SJCRH30 (cell line): Measurements from ENCODE around the gene TSPAN32. TPM values are rescaled to one million over a fixed set of nuclear protein-coding genes. Genes with fewer than 3 reads are reported as not detected.
A peak's percentile ranks its signal among the peaks of the same experiment; 100 is the strongest.

ENCODE experiments used
- DNase-seq, 2 experiments: peaks; one replicate each; pipeline ENCODE4 v3.0.0-alpha.2; 2015 to 2020
- H3K27ac ChIP-seq: fragments of 250-450 bp; sonication (Bioruptor Pico); 2 replicates; pipeline ENCODE4 v1.5.1; 2020; ENCODE audit warnings: mild to moderate bottlenecking, moderate library complexity
- H3K27me3 ChIP-seq: fragments of 250-450 bp; sonication (Bioruptor Pico); 2 replicates; pipeline ENCODE4 v1.5.1; 2020; ENCODE audit warnings: mild to moderate bottlenecking, moderate library complexity
- H3K36me3 ChIP-seq: fragments of 250-450 bp; sonication (Bioruptor Pico); 2 replicates; pipeline ENCODE4 v1.5.1; 2020; ENCODE audit warnings: mild to moderate bottlenecking, moderate library complexity
- H3K4me1 ChIP-seq: fragments of 250-450 bp; sonication (Bioruptor Pico); 2 replicates; pipeline ENCODE4 v1.5.1; 2020; ENCODE audit warnings: mild to moderate bottlenecking, moderate library complexity
- H3K4me3 ChIP-seq: fragments of 250-450 bp; sonication (Bioruptor Pico); 2 replicates; pipeline ENCODE4 v1.5.1; 2020; ENCODE audit warnings: mild to moderate bottlenecking, moderate library complexity
- H3K9me3 ChIP-seq: fragments of 250-450 bp; sonication (Bioruptor Pico); replicated peaks from 2 replicates; pipeline ENCODE4 v1.5.1; 2020; ENCODE audit warnings: mild to moderate bottlenecking, moderate library complexity
- total RNA-seq: library from RNA; depleted of rRNA; stranded (reverse); fragments of >200 nt; shearing (Covaris generic); gene quantifications from 2 replicates; pipeline ENCODE4 v1.2.3, GENCODE V29; 2014; rRNA removed

TSPAN32 gene, protein sequence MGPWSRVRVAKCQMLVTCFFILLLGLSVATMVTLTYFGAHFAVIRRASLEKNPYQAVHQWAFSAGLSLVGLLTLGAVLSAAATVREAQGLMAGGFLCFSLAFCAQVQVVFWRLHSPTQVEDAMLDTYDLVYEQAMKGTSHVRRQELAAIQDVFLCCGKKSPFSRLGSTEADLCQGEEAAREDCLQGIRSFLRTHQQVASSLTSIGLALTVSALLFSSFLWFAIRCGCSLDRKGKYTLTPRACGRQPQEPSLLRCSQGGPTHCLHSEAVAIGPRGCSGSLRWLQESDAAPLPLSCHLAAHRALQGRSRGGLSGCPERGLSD
- total RNA-seq, result 0.57 TPM in 1 of 2 replicates, not detected in the other

DNA sequence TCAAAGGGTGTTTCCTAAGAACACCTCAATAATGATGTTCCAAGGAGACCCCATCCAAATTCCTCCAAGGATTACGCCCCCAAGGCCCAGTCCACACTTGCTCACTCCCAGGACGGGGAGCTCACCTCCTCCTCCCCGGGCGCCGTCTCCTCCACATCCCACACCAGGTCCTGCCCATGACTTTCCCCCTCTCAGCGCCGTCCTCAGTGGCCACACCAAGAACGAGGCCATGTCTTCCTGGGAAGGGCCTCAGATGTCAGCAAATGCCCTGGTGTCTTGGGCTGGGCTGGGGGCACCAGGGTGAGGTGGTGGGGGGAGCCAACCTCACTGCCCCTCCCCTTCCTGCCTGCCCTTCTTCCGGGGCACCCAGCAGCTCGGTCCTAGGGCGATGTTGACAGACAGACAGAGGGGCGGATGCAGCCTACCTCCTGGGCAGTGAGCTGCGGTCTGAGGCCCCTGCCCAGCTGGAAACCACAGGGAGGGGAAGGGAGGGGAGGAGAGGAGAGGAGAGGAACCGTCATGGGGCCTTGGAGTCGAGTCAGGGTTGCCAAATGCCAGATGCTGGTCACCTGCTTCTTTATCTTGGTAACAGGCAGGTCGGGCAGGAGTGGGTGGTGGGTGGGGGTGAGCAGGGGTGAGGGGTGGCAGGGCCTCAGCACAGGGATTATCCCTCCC is at the start of gene TSPAN32, which contains the start of gene C11orf21:
Gene TSPAN32 (plus strand): TSS at position 383 of the 675 bp plus-strand sequence. CDS start 137 bp downstream, at position 520.
Gene C11orf21 (minus strand): TSS at position 288 of the 675 bp plus-strand sequence. CDS start 110 bp downstream, at position 178.
- DNase-seq, result peak; percentile 65 to 73
- Histone ChIP-seq H3K4me1 (peaks cover 18% of the 10 kb centered on the region), H3K36me3 (no peaks in the 10 kb centered on the region), H3K4me3 (peak within 1 kb of the TSS; percentile 5; the same call in 1 of the 2 replicates), H3K27me3 (peaks cover 8% of the 10 kb centered on the region; the same call in 1 of the 2 replicates), H3K9me3 (no peaks in the 10 kb centered on the region), H3K27ac (no peak within 1 kb of the TSS)

DNA sequence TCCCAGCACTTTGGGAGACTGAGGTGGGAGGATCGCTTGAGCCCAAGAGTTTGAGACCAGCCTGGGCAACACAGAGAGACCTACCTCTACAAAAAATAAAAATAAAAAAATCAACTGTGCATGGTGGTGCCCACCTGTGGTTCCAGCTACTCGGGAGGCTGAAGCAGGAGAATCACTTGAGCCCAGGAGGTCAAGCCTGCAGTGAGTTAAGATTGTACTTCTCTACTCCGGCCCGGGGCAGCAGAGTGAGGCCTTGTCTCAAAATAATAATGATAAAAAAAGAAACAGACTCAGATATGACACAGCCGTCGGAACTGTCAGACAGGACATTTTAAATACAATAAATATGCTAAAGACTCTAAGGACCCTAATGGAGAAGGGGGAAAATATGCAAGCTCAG is 49.8 kb upstream of the TSPAN32 start:
- Histone ChIP-seq H3K9me3 (no peaks in the 10 kb centered on the region), H3K4me3 (no peak overlapping the region), H3K4me1 (no peaks in the 10 kb centered on the region), H3K27ac (no peak overlapping the region), H3K36me3 (no peaks in the 10 kb centered on the region), H3K27me3 (no peaks in the 10 kb centered on the region)
- DNase-seq, result no peak

DNA sequence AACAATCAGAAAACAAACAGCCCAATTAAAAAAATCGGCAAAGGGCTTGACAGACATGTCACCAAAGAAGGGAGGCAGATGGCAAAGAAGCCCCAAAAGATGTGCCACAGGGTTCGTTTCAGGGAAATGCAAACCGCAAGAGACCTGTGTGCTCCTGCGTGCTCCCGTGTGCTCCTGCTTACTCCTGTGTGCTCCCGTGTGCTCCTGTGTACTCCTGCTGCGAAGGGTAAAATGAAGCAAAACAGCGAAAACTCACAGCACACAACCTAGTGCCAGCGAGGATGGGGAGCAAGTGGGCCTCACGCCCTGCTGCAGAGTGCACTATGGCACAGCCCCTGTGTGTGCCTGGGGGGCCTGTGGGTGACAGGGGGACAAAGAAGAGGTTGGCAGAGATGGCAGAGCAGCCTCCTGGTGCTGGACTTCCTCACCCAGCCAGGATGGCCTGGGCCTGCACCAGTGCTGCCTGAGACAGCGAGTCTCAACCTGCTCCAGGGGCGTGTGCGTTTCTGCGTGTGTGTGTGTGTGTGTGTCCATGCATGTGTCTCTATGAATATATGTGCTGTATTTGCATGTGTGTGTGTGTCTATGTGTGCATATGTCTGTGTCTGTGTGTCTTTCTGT is 45.4 kb upstream of the TSPAN32 start:
- Histone ChIP-seq H3K9me3 (no peaks in the 10 kb centered on the region), H3K27ac (no peak overlapping the region), H3K27me3 (no peaks in the 10 kb centered on the region), H3K4me1 (no peaks in the 10 kb centered on the region), H3K36me3 (no peaks in the 10 kb centered on the region), H3K4me3 (no peak overlapping the region)
- no peak for DNase-seq

DNA sequence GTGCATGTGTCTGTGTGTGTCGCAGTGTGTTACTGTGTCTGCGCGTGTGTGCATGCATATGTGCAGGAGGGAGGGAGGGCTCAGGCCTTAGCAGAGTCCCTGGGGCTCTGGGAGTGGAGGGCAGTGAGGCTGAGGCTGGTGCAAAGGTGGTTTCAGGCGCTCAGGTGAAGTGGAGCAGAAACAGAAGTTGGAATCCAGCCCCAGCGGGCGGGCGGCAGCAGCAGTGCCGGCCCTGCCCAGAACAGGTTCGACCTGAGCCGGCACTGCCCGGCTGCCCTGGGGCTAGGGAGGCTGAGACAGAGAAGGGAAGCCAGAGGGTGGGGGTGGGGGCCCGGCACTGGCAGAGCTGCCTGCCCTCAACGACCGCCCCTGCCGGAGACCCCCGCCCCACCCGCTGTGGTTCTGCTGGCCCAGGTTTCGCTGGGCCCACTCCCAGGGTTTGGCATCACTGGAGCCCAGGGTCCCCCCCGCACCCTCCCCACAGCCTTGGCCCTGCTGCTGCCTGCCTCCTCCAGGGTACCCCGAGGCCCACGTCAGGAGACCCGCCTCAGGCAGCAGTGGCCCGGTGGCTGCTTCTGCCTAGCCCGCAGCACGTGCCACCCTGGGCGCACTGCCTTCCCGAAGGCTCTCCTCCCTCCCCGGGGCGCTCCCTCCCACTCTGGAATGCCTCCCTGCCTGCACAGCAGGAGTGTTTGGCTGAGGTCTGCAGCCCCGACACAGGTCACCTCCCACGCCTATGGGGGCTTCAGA is 44.7 kb upstream of the TSPAN32 start:
- no peak for DNase-seq

DNA sequence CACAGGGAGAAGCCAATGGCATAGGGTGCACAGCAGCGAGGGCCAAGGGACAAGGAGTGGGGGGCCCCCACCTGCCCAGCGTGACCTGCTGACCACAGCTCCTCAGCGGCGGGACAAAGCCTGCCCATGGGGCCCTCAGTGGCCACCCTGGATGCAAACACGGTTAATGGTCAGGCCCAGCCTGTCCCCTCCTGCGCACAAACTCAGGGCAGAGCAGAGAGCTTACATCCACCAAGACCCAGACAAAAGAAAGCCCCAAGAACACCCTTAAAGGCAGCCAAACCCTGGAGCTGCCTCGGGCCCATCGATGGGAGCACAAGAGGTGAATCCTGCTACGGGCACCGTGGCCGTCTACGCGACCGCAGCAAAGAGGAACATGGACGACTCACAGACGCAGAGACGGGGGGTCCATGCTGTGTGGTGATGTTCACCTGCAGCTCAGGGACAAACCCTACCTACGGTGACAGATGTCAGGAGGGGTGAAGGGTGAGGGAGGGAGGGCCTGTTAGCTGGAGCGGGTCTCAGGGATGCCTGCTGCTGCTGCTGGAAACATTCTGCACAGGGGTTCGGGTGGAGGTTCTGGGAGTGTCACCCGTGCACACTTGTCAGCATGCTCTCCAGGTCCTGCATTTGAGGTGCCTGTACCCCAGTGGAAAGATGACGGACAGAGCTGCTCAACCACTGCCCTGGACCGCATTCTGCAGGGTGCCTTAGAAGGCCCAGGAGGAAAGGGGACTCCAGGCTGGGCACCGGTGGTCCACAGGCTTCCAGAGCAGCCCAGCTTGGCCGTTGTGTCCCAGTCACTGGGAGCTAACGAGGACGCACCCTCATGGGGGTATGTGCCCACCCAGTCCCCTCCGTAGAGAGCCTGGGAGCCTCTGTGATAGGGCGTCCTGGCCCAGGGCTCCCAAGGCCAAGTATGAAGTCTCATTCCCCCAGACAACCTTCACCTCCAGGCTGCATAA is 43.0 kb upstream of the TSPAN32 start:
- H3K9me3 ChIP-seq, result no peaks in the 10 kb centered on the region
- no peak overlapping the region for H3K27ac ChIP-seq
- no peaks in the 10 kb centered on the region for H3K4me1 ChIP-seq
- H3K4me3 ChIP-seq, result no peak overlapping the region
- H3K36me3 ChIP-seq, result no peaks in the 10 kb centered on the region
- H3K27me3 ChIP-seq, result 0 out of 2 replicates have a peak, but pooled peaks cover 3% of the 10 kb centered on the region
- DNase-seq, result no peak

More for the DNA sequence above, 44.7 kb upstream of the TSPAN32 start:
- Histone ChIP-seq H3K4me1 (no peaks in the 10 kb centered on the region), H3K9me3 (no peaks in the 10 kb centered on the region), H3K27ac (no peak overlapping the region), H3K4me3 (no peak overlapping the region), H3K36me3 (no peaks in the 10 kb centered on the region), H3K27me3 (0 out of 2 replicates have a peak, but pooled peaks cover 3% of the 10 kb centered on the region)

DNA sequence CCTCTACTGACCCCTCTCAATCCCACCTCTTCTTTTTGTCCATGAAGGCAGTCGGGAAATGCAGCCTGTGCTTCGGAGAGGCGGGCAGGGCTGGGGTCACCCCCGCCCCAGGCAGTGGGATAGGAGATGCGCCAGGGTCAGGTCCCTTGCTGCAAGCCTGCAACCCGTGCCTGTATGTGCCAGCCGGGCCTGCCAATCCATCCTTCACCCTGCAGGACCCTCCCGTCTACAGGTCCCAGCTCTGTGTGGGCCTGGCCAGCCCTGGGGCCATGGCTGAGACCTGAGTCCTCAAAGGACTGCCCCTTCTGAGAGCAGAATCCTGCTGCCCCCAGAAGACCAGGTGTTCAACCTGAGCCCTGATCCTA is 42.4 kb upstream of the TSPAN32 start:
- no peaks in the 10 kb centered on the region for H3K4me1 ChIP-seq
- H3K36me3 ChIP-seq, result no peaks in the 10 kb centered on the region
- 0 out of 2 replicates have a peak, but pooled peaks cover 3% of the 10 kb centered on the region for H3K27me3 ChIP-seq
- H3K9me3 ChIP-seq, result no peaks in the 10 kb centered on the region
- DNase-seq, result no peak
- no peak overlapping the region for H3K27ac ChIP-seq
- H3K4me3 ChIP-seq, result no peak overlapping the region

DNA sequence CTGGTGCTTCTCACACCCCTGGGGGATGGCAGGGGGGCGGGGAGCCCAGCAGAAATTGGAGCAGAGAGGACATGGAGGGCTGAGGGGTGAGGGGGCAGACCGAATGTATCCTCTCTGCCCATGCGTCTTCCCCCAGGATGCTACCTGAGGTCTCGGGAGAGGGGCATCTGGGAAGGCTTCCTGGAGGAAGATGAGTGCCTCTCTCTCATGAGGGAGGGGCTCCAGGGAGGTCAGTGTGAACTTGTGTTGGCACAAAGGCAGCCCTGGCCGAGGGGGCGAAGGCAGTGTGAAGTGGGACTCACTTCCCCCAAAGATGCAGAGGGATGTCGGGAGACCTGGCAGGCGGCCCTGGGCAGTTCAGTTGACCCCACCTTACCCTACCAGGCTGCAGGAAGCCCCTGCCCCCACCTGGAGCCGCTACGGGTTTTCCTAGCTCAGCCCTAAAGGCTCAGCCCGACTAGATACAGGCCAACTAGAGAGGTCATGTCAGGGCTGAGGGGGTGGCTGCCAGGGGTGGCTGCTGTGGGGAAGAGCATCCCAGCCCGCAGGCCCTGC is 41.8 kb upstream of the TSPAN32 start:
- Histone ChIP-seq H3K4me3 (no peak overlapping the region), H3K27me3 (0 out of 2 replicates have a peak, but pooled peaks cover 3% of the 10 kb centered on the region), H3K4me1 (no peaks in the 10 kb centered on the region), H3K36me3 (no peaks in the 10 kb centered on the region), H3K27ac (no peak overlapping the region), H3K9me3 (no peaks in the 10 kb centered on the region)
- no peak for DNase-seq

DNA sequence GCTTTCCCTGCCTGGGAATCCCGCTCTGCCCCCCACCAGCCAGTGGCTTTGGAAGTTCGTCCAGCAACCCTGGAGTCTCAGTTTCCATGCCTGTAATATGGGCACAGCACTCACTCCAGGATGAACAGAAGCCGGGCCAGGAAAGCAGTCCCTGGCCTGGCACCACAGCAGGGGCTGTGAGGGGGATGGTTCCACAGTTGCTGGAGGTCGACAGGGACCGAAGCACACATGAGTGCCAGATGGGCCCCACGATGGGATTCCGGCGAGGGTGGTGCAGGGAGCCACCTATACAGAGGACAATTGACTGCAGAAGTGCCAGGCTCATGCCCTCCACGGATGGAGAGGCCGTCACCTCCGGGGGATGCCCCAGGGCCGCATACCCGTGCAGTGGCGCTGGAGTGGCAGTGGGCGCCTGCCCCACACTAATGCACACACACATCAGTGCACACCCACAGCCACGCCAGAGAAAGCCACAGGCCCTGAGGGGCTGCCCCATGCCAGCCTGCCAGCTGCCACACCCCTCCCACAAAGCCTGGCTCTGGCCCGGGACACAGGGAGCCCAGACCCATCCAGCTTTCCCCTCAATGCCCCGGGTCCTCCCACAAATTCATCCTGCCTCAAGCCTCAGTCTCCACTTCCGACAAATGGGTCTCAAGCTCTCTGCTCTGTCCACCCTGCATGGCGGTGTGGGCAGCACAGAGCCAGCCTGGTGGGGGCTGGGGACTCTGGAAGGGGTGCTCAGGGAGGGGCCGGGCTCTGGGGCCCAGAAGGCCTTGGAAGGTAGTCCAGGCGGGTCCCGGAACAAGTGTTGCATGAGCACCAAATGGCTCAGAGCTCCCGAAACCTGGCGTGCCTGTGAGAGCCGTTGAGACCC is 41.1 kb upstream of the TSPAN32 start:
- Histone ChIP-seq H3K27me3 (0 out of 2 replicates have a peak, but pooled peaks cover 3% of the 10 kb centered on the region), H3K27ac (no peak overlapping the region), H3K9me3 (no peaks in the 10 kb centered on the region), H3K4me3 (no peak overlapping the region), H3K36me3 (no peaks in the 10 kb centered on the region), H3K4me1 (no peaks in the 10 kb centered on the region)
- no peak for DNase-seq

DNA sequence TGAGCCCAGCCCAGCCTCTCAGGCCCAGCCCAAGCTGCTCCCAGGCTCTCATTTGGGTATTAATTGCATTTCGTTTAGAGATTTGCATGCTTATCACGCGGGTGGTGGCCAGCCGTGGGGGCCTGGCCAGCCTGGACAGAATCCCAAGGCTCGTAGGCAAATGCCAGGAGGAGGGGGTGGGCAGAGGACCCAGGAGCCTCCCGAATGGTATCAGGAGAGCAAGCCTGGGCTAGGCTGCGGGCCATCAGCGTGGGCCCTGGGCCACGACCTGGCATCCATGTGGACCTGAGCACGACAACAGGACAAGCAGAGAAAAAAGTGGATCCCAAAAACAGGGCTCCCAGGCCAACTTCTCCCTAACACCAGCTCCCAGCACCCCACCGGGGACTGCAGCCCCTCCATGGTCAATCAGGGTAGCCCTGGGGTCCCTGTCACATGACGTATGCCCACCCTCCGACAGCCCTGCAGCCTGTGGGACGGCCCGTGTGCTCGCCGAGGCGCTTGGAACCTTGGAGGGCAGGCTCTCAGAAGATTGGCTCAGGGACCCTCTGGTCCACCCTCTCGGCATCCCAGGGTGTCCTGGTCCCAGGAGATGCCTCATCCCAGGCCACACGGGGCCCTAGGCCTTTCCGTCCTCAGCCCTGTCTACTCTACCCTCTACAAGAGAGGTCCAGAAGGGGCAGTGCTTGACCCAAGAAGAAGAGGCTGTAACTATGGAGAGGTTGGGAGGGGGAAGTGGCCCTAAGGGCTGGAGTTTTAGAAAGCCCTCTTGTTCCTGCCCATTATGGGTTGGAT is 40.2 kb upstream of the TSPAN32 start:
- Histone ChIP-seq H3K27ac (no peak overlapping the region), H3K9me3 (no peaks in the 10 kb centered on the region), H3K27me3 (0 out of 2 replicates have a peak, but pooled peaks cover 3% of the 10 kb centered on the region), H3K4me1 (no peaks in the 10 kb centered on the region), H3K36me3 (no peaks in the 10 kb centered on the region), H3K4me3 (no peak overlapping the region)
- DNase-seq, result no peak

DNA sequence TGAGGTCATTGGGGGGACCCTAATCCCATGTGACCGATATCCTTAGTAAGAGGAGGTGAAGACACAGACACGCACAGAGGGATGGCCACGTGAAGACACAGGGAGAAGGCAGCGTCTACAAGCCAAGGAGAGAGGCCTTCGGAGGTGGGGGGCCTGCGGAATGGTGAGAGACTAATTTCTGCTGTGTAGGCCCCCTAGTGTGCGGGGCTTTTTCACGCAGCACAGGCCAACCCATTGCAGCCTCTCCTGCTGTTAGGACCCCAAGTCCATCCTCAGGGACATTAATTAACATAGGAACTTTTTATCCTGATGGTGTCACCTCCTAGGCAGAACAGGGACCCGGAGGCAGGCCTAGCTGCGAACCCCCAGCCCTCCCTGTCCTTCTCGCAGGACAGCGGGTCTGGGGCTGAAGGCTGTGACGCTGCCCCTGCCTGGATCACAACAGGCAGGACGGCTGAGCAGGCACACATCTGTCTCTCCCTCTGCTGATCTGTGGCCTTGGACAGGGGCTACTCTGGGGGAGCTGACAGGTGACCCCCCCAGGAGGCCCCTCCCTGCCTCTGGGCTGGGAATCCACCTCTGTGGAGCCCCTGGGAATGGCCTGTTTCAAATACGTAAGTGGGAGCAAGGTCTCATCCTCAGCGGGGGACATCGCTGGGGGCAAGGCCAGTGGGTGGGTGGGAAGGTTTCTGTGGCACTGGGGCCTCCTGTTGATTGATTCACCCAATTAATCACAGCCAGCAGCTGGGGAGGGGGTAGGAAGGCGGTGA is 39.3 kb upstream of the TSPAN32 start:
- H3K4me1 ChIP-seq, result no peaks in the 10 kb centered on the region
- 0 out of 2 replicates have a peak, but pooled peaks cover 3% of the 10 kb centered on the region for H3K27me3 ChIP-seq
- H3K36me3 ChIP-seq, result no peaks in the 10 kb centered on the region
- no peaks in the 10 kb centered on the region for H3K9me3 ChIP-seq
- no peak for DNase-seq
- no peak overlapping the region for H3K27ac ChIP-seq
- no peak overlapping the region for H3K4me3 ChIP-seq

DNA sequence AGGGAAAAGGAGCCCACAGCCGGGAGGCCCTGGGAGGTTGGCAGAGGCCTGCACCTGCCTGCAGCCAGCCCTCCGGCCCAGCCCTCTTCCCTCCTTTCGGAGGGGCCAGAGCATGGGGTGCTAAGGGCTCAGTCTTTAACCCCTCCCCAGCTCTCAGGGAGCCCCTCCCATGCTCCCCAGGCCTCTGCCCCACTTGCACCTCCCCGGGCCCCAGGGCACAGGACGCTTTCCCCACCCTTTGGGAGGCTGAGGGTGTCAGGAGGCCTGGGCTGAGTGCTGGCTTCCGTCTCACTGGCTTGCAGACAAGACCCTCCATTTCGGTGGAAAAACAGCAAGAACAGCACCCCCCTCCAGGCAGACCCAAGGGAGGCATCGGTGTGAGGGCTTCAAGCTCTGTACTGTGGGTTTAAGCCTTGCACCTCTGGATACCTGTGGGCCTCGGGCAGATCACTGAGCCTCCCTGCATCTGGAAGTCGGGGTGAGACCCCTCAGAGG is 38.7 kb upstream of the TSPAN32 start:
- no peak for DNase-seq
- no peaks in the 10 kb centered on the region for H3K9me3 ChIP-seq
- H3K4me3 ChIP-seq, result no peak overlapping the region
- 0 out of 2 replicates have a peak, but pooled peaks cover 3% of the 10 kb centered on the region for H3K27me3 ChIP-seq
- H3K4me1 ChIP-seq, result no peaks in the 10 kb centered on the region
- H3K36me3 ChIP-seq, result no peaks in the 10 kb centered on the region
- H3K27ac ChIP-seq, result no peak overlapping the region
